GM18520 (cell line): ENCODE measurements around the gene DYSF.

Experiments
- ATAC-seq: cut with Tn5 transposase; IDR thresholded peaks from one replicate; pipeline ENCODE4 v1.9.1; 2021; ENCODE audit not compliant: unreplicated experiment

DYSF gene

DNA sequence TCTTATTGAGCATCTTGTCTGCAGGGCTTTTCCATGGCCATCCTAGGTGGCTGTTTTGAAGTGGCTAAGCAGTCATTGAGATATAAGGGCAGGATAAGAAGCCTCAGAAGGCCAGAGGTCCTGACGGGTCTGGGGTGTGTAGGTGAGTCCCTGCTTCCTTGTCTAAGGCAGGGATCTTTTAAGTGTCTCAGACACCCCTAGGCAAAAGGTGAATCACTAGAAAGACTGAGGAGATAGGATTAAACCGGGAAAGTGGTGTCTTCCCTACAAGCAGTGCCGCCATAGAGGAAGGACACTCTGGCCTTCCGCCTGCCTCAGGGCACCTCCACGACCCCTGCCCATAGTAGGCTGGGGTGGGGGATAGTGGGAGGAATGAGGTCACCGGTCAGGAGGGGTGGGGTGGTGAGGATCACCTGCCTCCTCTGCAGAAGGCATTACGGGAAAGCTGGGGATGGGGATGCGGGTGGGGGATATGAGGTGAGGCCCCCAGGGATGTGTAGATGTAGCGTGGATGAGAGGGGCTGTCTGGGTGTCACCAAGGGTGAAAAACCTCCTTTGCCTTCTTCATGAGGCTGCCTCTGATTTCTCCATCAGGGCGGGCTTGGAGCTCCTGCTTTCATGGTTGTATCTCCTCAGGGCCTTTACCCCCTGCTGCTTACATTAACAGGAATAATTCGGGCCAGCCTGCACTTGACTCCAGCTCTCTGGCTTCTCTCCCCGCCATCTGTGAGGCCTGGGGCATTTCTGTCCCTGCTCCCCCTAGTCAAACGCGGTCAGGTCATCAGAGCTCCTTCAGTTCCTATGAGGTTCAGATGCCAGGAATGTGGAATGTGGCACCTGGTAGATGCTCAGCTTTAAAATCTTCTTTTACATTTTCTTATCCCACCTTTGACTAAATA lies 244.0 kb downstream of the DYSF start:
- no peak for ATAC-seq

DNA sequence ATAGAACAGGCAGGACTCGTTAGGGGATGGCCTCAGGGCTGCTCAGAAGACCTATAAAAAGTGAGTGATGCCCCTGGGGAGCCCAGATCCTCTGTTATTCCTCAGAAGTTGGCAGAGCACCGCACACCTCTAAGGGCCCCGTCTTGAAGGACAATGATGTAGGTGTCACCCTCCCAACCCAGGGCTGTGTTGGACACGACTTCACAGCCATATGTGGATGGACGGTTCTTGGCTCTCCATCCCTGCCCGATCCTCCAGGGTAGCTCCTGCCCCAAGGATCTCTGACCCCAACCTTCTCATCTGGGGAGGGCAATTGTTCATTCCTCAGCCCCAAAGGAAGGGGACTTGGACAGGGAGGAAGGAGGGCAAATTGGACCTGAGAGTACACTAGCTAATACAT lies 246.1 kb downstream of the DYSF start:
- no peak for ATAC-seq

DNA sequence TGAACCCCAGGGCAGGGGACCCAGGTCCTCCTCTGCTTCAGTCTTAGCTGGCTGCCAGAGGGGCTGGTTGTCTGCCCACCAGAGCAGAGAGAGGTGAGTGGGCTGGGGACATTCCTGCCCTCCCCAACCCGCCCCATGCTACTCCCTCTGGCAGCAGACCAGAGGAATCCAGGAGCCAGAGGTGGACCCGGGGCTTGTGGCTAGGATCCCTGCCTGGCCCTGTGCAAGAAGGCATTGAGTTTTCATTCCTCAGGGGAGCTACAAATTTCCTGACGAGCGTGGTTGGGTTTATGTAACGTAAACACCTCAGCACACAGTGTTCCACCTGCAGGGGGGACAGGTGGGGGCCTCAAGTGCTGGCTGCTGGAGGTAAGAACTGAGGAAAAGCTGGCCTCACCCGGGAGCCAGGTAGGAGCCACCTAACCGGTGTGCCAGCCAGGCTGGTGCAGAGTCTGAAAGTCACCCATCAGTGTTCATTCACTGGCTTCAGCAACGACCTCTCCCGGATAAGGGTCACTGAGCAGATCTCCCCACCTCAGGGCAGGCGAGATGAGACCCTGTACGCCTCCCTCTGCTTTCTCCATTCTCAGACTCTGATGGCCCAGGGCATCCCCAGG lies 246.8 kb downstream of the DYSF start:
- no peak for ATAC-seq

DNA sequence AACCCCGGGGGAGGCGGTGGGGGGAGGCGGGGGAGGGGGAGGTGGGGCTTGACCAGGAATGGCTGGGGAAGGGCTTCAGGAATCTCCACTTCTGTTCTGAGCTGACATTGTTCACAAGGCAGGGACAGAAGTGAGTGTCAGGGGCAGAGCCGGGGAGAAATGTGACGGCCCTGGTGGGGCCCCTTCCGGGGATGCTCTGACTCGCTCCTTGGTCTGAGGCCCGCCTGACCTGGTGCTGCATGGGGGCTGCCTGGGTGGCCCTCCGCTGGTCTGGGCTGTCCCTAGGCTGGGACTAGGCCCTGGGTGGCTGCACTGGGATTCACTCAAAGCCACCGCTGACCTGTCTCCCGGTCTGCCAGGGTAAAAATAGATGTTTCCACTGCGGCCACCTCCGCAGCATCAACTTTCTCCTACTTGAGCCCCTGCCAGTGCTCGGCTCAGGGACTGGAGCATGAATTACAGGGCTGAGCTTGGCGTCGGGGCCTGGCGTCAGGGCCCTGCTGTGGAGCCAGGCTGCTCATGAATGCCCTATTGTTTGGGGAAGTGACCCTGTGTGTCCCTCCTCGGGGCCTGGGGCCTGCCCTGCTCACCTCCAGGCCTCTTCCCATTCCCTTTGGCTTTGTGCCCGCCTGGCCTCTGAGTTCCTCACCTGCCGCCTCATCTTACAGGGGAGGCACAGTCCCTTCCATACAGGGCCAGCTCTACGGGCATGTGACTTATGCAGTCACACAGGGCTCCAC lies 247.5 kb downstream of the DYSF start:
- ATAC-seq = no peak

DNA sequence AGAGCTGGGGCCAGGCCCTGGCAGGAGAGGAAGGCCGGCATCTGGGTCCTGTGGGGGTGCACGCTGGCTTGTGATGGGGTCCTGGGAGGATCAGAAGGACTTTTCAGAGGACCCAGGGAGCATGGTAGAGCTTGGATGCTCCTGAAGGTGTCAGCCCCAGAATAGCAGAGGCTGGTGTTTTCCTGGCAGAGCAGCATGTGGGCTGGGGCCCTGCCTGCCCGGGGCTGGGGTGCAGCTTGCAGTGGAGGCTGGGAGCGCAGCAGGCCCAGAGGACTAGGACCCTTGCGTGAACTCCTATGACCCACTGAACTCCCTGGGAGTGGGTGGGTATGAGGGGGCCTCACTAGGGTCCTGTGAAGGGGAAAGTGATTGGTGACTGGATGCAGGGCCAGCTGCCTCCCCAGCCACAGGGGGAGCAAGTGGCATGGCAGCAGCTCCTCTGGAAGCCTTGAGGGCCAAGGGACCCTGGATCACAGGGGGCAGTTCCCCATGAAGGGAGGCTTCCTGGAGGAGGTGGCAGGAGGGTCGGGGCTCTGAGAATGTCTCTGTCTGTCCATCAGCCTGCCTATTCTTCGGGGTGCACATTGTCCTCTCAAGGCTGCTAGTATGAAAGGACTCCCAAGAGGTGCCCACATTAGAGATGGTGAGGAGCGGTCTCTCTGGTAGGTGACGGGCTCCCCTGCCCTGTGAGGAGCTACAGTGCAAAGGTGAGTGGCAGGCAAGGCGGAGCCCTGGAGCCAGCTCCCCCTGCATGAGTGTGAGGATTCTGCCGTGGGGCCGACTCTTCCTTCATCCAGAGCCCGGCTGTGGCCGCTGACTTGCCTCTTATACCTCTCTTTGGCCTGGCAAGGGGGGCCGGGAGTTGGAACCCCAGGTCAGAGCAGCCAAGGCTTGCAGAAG lies 249.0 kb downstream of the DYSF start:
- ATAC-seq = no peak

DNA sequence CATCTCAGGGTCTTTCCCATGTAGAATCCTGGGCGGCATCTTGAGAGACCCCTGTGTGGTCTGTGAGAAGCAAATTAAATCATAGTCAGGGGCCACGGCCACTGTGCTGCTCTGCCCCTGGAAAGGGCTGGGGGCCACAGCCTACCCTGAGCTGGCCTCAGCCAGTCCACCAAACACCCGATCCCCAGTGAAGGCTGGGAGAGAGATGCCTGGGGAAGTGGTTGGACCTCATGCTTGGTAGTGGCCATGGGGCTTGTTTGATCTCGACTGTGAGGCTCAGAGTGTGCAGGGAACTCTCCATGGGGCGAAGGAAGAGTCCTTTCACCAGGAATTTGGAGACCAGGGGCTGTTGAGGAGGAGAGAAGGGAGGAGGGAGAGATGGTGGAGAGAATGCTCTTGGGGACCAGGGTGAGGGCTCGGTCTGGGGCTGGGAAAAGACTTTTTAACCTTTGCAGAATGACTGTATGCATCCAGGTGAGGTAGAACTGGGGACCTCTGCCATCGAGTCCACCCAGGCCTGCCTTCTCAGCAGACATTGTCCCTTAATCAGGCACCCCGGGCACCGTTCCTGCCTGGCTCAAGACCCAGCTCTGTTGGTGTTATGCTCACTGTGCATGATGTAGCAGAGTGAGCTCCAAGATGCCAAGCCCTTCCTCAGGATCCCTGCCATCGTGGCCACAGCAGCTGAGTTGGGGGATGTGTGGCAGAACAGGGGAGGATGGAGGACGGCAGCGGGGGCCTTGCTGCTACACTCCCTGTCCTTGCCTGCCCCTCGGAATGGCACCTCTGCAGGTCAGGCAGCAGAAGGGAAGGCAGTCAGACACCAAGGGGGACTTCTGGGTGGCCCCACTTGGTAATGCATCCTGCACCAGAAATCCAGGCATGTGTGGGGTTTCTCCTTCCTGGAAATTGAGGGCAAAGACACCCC lies 249.9 kb downstream of the DYSF start:
- ATAC-seq = no peak

DNA sequence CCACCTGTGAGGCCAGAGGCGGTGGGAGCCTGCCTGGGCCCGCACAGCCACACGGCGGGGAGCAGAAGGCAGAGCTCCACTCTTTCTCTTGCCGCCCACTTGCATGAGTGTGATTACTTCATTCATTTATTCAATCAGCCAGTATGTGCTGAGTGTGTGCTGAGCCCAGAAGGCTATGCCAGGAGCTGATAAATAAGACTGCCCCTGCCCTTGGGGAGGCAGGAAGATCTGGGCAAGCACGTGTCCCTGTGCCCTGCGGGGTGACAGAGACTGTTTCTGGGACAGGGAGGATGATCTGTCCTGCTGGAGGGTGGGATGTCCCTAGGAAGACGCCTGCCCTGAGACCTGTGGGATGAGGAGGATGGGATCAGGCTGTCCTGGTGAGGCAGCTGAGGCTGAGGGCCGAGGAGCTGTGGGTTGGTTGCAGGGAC lies 250.8 kb downstream of the DYSF start:
- no peak for ATAC-seq

DNA sequence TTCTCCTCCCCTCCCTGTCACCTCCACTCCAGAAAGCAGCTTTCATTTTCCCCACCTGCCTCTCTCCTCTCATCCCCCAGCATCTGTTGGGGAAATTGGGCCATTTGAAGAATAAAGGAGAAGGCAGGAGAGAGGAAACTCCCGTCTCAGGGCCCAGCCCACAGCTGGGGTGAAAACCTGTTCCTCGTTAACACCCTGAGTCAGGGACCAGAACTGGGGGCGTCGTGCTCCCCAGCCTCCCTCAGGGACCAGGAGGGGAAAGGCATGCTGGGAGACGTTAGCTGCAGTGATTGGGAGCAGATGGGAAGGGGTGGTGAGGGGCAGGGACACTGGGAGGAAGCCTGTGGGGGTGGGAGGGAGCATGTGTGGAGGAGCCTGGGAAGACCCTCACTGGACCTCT lies 251.3 kb downstream of the DYSF start:
- no peak for ATAC-seq

DNA sequence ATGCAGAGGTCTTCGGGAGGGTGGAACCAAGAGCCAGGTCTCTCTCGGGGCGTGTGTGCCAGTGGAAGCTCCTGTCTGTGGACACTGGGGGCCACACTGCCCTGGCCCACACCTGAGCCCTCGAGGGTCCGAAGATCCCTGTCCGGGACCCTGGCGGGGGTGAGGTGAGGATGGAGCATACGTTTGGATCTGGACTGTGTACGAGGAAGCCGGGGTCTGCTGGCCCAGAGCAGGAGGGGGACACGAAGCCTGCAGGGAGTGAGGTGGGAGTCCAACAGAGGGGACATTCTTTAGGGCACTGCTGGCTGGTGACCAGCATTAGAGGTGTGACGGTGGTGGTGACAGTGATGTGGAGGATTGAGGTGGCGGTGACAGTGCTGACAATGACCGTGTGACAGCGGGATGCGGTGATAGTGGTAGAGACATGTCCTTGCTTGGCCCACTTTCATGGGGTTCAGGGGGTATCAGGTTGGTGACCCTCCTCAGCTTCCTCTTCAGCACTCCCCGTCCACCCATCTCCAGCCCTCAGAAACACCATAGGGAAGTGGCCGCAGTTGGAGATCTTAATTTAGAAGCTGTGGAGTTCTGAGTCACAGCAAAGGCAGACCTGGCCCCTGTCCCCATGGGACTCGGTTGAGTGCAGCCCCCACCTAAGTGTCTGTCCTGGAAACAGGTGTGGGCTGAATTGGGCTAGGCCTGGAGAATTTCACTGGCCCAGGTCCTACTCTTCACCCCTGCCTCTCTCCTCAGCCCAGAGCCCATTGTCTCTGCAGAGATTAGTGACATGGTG lies 252.0 kb downstream of the DYSF start:
- ATAC-seq = no peak

DNA sequence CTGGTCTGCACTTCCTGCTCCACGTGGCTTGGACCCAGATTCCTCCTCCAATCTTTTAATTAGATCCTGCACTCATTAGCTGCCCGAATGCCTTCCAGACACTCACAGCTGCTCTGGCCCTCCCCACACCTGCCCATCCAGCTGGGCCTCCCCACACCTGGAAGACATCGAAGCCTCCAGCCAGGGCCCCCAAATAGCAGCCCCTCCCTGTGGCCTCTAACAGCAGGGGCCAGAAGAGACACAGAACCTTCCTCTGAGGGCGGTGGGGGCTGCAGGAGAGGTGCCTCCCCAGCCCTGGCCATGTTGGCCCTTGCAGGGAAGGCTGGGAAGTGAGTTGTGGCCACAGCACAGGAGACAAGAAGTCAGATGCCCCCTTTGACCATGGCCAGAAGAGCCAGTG lies 252.8 kb downstream of the DYSF start:
- no peak for ATAC-seq

DNA sequence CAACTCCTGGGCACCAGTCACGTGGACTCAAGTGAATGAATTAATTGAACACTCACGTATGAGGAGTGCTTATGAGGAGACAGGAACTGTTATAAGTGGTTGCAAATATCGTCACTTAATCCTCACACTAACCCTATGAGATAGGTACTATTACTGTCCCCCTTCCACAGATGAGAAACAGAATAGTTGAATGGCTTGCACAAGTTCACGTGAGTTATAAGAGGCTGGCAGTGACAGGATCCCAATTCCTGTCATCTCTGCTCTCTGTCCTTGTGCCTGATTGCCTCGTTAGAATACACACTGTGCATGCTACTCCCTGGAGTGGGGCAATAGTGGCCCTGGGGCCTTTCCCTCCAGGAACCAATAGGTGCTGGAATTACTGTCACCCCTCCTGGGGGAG lies 253.5 kb downstream of the DYSF start:
- ATAC-seq = no peak

DNA sequence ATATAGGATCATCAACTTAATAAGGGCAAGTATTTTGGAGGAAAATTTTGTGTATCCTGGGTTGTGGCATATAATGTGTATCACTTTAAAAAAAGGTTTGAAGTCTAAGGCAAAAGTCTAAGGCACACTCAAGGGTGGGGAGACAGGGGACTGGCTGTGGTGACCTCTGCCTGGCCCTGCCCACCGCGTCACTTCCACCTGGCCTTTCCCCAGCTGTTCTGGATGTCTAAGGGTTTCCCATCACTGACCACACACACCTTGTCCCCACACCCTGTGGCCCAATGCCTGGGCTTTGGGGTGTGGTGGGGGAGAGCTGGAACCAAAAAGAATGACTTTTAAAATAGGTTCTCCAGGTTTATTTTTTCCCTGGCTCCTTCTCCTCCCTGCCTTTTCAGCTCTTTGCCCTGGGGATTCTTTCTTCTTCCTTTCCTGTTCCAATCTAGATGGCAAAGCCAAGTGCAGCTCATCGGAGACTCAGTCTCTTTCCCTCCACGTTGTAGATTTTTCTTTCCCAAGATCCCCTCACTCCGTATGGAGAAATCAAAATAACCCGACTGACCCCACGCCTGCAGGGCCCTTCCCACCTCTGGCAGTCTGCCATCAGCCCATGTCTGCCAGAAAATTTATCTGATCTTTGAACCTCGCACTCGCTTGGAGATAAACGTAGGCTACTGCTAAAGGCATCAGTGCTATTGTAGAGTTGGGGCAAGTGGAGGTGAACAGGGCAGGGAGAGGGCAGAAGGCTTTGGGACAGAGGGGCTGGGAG lies 257.2 kb downstream of the DYSF start:
- ATAC-seq = no peak

DNA sequence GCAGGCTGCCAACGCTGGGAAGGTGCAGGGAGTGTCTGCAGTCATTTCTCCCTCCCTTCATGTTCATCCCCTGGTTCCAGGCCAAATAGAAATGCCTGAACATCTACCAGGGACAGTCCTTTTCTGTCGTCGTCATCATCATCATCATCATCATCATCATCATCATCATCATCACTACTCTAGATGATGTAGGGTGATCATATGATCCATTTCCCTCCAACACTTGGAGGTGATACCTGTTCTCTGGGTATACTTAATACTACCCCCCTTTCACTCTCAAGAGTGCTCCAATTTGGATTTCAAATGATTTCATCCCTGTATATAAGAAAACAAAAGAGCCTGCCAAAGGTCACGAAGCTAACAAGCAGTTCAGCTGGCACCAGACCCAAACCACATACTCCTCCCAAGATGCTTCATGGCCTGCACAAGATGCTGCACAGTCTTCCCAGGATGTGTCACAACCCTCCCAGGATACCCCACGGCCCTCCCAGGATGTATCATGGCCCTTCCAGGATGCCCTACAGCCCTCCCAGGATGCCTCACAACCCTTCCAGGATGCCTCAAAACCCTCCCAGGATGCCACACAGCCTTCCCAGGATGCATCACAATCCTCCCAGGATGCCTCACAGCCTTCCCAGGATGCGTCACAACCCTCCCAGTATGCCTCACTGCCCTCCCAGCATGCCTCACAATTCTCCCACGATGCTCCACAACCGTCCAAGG lies 257.9 kb downstream of the DYSF start:
- no peak for ATAC-seq

DNA sequence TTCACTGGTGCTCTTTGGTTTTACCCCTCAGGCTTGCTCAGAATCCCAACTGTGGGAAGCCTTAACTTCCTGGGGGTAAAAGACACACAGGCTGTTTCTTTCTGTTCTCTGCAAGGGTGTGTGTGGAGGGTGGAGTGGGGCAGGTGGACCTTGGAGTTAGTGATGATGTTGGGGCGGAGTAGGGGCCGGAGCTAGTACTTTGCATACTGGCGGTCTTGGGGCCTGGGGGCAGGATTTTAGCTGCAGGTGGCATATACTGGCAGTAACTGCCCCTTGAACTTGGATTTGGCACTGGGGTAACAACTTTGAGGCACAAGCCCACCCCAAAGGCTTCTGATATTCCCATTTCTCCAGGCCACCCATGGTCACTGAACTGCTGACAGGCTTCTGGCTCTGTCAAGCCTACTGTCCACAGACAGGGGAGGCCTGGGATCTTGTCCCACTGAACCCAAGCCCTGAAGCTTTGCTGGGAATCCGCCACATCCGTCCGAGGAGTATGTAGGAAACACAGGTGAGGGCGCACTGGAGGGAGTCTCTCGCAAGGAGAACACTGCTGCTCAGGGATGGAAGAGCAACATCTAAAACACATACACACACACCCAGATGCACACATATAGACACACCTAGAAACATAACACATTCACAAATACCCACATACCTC lies 258.9 kb downstream of the DYSF start:
- no peak for ATAC-seq

DNA sequence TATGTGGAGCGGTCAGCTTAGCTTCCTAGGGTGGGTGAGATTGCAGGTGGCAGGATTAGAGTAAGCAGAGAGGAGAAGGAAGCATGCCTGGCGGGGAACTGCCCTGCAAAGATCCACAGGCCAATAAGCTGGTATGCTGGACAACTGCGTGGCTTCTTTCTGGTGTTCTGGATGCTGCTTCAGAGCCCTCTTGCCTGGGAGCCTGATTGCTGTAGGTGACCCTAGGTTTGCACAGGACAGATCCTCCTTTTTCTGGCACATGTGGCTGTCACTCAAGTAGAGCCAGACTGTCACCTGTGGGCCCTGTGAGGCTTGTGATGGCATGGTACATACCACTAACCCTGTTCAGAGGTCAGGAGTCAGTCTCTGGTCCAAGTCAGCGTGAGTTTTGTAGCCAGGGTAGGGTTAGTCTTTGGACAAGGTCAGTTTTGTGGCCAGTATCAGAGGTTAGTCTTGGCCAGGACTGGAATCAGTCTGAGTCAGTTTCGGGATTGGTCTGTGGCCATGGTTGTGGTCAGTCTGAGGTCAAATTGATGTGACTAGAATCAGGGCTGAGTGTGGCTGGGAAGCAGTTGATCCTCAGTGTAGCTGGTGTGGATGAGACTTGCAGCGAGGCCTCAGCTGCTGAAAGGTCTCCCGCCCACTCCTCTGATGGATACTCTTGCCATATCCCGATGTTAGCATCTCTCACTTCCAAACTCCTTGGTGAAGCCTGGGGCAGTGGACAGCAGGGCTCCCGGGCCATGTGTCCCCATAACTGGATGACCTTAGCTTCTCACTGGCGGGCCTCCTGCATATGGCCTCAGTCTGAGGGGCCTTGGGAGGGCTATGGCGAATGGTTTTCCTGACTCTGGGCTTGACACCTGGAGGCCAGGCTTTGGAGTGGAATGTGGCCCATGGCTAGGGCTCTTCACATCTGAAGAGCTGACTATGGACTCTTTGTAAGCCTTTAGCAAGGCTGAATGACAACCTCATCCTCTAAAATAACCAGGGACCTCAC lies 260.5 kb downstream of the DYSF start:
- no peak for ATAC-seq
